SK-N-SH (cell line): ENCODE results near the gene CDK14. TPM values are rescaled to one million over a fixed set of nuclear protein-coding genes. Genes with fewer than 3 reads are reported as not detected.

Experiments
- CTCF ChIA-PET: fragments of 300-600, 350-600 bp; formaldehyde crosslinking; extraction: SDS; loops from one replicate; lab custom pipeline; 2021; lab: Yijun Ruan, JAX
- POLR2A ChIA-PET: fragments of 350-600 bp; sonication (Branson Sonifier 250); formaldehyde crosslinking; extraction: SDS; loops from one replicate; lab custom pipeline; 2020; ENCODE audit warnings: antibody characterized with exemption, inconsistent platforms; lab: Yijun Ruan, JAX
- DNase-seq: peaks from one replicate; pipeline ENCODE4 v3.0.0; 2012
- H2AFZ ChIP-seq: fragments of 200-600 bp; sonication (generic); 2 replicates; pipeline ENCODE4 v1.8.1; 2016; ENCODE audit warnings: antibody characterized with exemption, mild to moderate bottlenecking, low read depth
- H3F3A ChIP-seq: fragments of 200-600 bp; sonication (generic); replicated peaks from 2 replicates; pipeline ENCODE3; 2016; ENCODE audit warnings: antibody characterized with exemption, mild to moderate bottlenecking; ENCODE audit not compliant: insufficient read depth
- H3K27ac ChIP-seq, 2 experiments: fragments of 200-500 bp in 1 of 2; fragments of 200-600 bp in 1 of 2; sonication (Bioruptor generic) in 1 of 2; sonication (generic), shearing (Covaris generic) in 1 of 2; 2 replicates each; pipeline versions ENCODE4 v1.5.1 to v1.6.1; 2014 to 2016; ENCODE audit warnings: low read depth in 2 of 2, inconsistent platforms in 1 of 2, low read length in 1 of 2, mild to moderate bottlenecking in 1 of 2, mixed read lengths in 1 of 2
- H3K27me3 ChIP-seq: fragments of 200-600 bp; sonication (generic), shearing (Covaris generic); 2 replicates; pipeline ENCODE4 v1.6.1; 2016; ENCODE audit warnings: mixed run types; ENCODE audit not compliant: insufficient read depth
- H3K36me3 ChIP-seq, 2 experiments: fragments of 200-500 bp in 1 of 2; fragments of 200-600 bp in 1 of 2; sonication (Bioruptor generic) in 1 of 2; sonication (generic) in 1 of 2; replicated peaks in 1 of 2; 2 replicates each; pipeline versions ENCODE3 to v1.5.1; 2014 to 2016; ENCODE audit warnings: low read length in 1 of 2, mild to moderate bottlenecking in 1 of 2; ENCODE audit not compliant: insufficient read depth in 2 of 2, control insufficient read depth in 1 of 2
- H3K4me1 ChIP-seq, 2 experiments: fragments of 200-500 bp in 1 of 2; fragments of 200-600 bp in 1 of 2; sonication (Bioruptor generic) in 1 of 2; sonication (generic), shearing (Covaris generic) in 1 of 2; 2 replicates each; pipeline versions ENCODE4 v1.5.1 to v1.6.1; 2014 to 2016; ENCODE audit warnings: low read depth in 1 of 2, low read length in 1 of 2, mixed run types in 1 of 2; ENCODE audit not compliant: insufficient read depth in 2 of 2, control insufficient read depth in 1 of 2
- H3K4me2 ChIP-seq: fragments of 200-600 bp; sonication (generic), shearing (Covaris generic); 2 replicates; pipeline ENCODE4 v1.6.1; 2017; ENCODE audit warnings: mixed run types
- H3K4me3 ChIP-seq, 2 experiments: fragments of 200-500 bp in 1 of 2; fragments of 200-600 bp in 1 of 2; sonication (Bioruptor generic) in 1 of 2; sonication (generic), shearing (Covaris generic) in 1 of 2; 2 replicates each; pipeline versions ENCODE4 v1.5.1 to v1.8.1; 2014 to 2016; ENCODE audit warnings: low read depth in 2 of 2, inconsistent platforms in 1 of 2, low read length in 1 of 2, mild to moderate bottlenecking in 1 of 2, mixed read lengths in 1 of 2, moderate library complexity in 1 of 2
- H3K79me2 ChIP-seq: fragments of 200-600 bp; sonication (generic); 2 replicates; pipeline ENCODE4 v1.8.1; 2017; ENCODE audit warnings: mild to moderate bottlenecking; ENCODE audit not compliant: insufficient read depth
- H3K9ac ChIP-seq: fragments of 200-600 bp; sonication (generic); 2 replicates; pipeline ENCODE4 v1.6.1; 2017; ENCODE audit warnings: mixed run types
- H3K9me2 ChIP-seq: fragments of 200-600 bp; sonication (generic); 2 replicates; pipeline ENCODE4 v1.6.1; 2017; ENCODE audit warnings: mixed run types
- H3K9me3 ChIP-seq: fragments of 200-600 bp; sonication (generic); 2 replicates; pipeline ENCODE4 v1.6.1; 2017; ENCODE audit warnings: mixed run types, mild to moderate bottlenecking, moderate library complexity
- H4K20me1 ChIP-seq: fragments of 200-600 bp; sonication (generic); 2 replicates; pipeline ENCODE4 v1.6.1; 2017; ENCODE audit warnings: mild to moderate bottlenecking, mixed run types; ENCODE audit not compliant: insufficient read depth
- ELF1 ChIP-seq: IDR thresholded peaks from 2 replicates; pipeline ENCODE4 v1.4.0; 2012
- EP300 ChIP-seq, 2 experiments: IDR thresholded peaks; 2 replicates each; pipeline versions ENCODE4 v1.4.0 to v1.6.1; 2012; ENCODE audit warnings: borderline replicate concordance in 1 of 2, low read depth in 1 of 2, low read length in 1 of 2
- FOSL2 ChIP-seq: IDR thresholded peaks from 2 replicates; pipeline ENCODE4 v1.4.0; 2012; ENCODE audit warnings: low read depth, mild to moderate bottlenecking, moderate library complexity, borderline replicate concordance
- FOXM1 ChIP-seq: IDR thresholded peaks from 2 replicates; pipeline ENCODE4 v1.4.0; 2012; ENCODE audit warnings: low read depth, mild to moderate bottlenecking
- JUND ChIP-seq: IDR thresholded peaks from 2 replicates; pipeline ENCODE4 v1.4.0; 2012
- MEF2A ChIP-seq: IDR thresholded peaks from 2 replicates; pipeline ENCODE4 v1.4.0; 2012; ENCODE audit warnings: low read depth, borderline replicate concordance
- NFIC ChIP-seq: IDR thresholded peaks from 2 replicates; pipeline ENCODE4 v1.4.0; 2012; ENCODE audit warnings: borderline replicate concordance
- NRF1 ChIP-seq: IDR thresholded peaks from 2 replicates; pipeline ENCODE4 v1.6.1; 2012; ENCODE audit warnings: low read depth, mild to moderate bottlenecking, low read length
- POLR2AphosphoS5 ChIP-seq: IDR thresholded peaks from 2 replicates; pipeline ENCODE4 v1.6.1; 2012; ENCODE audit warnings: low read depth, low read length
- RAD21 ChIP-seq: IDR thresholded peaks from 2 replicates; pipeline ENCODE4 v1.6.1; 2012; ENCODE audit warnings: mild to moderate bottlenecking, low read length
- RXRA ChIP-seq: IDR thresholded peaks from 2 replicates; pipeline ENCODE4 v1.4.0; 2012; ENCODE audit warnings: low read depth, mild to moderate bottlenecking, borderline replicate concordance
- SIN3A ChIP-seq: IDR thresholded peaks from 2 replicates; pipeline ENCODE4 v1.6.1; 2012; ENCODE audit warnings: low read depth, mild to moderate bottlenecking, low read length, moderate library complexity, borderline replicate concordance
- TAF1 ChIP-seq: IDR thresholded peaks from 2 replicates; pipeline ENCODE4 v1.6.1; 2012; ENCODE audit warnings: low read depth, mild to moderate bottlenecking, low read length, moderate library complexity, borderline replicate concordance
- TCF12 ChIP-seq: IDR thresholded peaks from 2 replicates; pipeline ENCODE4 v1.4.0; 2012
- TEAD4 ChIP-seq: IDR thresholded peaks from 2 replicates; pipeline ENCODE4 v1.4.0; 2012; ENCODE audit warnings: mild to moderate bottlenecking, borderline replicate concordance; ENCODE audit not compliant: insufficient read depth
- WGBS: methylation state at CpG from one replicate; pipeline ENCODE4 v1.1.6; 2017; ENCODE audit warnings: low lambda C conversion rate; 5-methylcytosine and 5-hydroxymethylcytosine counted together
- polyA plus RNA-seq, 3 experiments: library from polyadenylated mRNA; depleted of rRNA; stranded (reverse); fragments of >200 nt; gene quantifications; 2 replicates each; pipeline ENCODE4 v1.2.3, GENCODE V29; 2012
- TF ChIP-seq, protein P1 (sequence below): fragments of 150-350 bp; IDR thresholded peaks from 2 replicates; pipeline ENCODE4 v1.6.1; 2017; ENCODE audit warnings: antibody characterized with exemption, low read length, low read depth, borderline replicate concordance
- TF ChIP-seq, protein P2 (sequence below): IDR thresholded peaks from 2 replicates; pipeline ENCODE4 v1.4.0; 2012; ENCODE audit warnings: low read depth, borderline replicate concordance
- TF ChIP-seq, protein P3 (sequence below): fragments of 200-600 bp; sonication (generic); IDR thresholded peaks from 2 replicates; pipeline ENCODE4 v1.6.1; 2017; ENCODE audit warnings: antibody characterized with exemption, mild to moderate bottlenecking, moderate library complexity
- TF ChIP-seq, protein P4 (sequence below): fragments of 150-350 bp; IDR thresholded peaks from 2 replicates; pipeline ENCODE4 v1.6.1; 2016; ENCODE audit warnings: mild to moderate bottlenecking, low read depth, low read length
- TF ChIP-seq, protein P5 (sequence below): IDR thresholded peaks from 2 replicates; pipeline ENCODE4; 2012

Gene CDK14
- polyA plus RNA-seq, 1 of the 3 experiments (the other 2 are of a cell fraction): 13.9 TPM

DNA sequence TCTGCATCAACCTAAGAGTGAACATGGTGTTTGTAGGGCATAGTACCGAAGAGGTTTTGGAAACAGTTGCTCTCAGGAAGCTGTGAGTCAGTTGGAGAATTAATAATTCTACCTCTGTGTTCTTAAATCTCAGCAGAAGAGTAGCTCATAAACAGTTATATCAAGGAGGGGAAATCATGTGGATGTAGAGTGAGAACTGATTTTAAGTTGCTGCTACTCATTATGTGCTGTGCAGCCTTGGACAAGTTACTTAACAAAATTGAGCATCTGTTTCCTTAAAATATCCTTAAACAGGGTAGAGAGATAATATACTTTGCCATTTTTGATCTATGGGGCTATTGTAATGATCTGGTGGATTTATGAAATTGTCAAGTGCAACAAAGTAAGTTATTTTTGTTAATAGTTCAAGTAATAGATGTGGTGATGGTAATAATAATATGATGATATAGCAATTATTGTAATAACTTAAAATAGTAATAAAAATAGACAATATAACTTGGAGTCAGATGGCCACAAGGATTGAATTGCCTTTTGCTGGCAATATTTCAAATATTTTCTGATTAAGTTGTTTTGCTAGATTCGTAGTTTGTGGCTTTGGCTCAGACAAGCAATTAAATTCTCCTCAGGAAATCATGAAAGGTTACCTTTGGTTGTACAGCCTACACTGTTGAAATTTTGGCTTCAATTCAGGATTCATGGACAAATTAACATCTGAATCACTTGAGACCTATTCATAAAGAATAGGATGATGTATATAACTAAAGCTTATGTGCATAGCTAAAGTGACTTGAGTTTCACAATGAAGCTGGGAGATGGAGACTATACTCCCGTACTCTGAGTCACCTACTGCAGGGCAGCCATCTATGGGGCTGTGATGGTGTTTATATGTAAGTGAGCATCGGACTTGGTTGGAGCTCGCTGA is 228.5 kb downstream of the CDK14 start (continued):
- TF ChIP-seq, protein P1, sequence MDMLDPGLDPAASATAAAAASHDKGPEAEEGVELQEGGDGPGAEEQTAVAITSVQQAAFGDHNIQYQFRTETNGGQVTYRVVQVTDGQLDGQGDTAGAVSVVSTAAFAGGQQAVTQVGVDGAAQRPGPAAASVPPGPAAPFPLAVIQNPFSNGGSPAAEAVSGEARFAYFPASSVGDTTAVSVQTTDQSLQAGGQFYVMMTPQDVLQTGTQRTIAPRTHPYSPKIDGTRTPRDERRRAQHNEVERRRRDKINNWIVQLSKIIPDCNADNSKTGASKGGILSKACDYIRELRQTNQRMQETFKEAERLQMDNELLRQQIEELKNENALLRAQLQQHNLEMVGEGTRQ: no peak
- TF ChIP-seq, protein P2, sequence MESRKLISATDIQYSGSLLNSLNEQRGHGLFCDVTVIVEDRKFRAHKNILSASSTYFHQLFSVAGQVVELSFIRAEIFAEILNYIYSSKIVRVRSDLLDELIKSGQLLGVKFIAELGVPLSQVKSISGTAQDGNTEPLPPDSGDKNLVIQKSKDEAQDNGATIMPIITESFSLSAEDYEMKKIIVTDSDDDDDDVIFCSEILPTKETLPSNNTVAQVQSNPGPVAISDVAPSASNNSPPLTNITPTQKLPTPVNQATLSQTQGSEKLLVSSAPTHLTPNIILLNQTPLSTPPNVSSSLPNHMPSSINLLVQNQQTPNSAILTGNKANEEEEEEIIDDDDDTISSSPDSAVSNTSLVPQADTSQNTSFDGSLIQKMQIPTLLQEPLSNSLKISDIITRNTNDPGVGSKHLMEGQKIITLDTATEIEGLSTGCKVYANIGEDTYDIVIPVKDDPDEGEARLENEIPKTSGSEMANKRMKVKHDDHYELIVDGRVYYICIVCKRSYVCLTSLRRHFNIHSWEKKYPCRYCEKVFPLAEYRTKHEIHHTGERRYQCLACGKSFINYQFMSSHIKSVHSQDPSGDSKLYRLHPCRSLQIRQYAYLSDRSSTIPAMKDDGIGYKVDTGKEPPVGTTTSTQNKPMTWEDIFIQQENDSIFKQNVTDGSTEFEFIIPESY: no peak; the same call in 1 of the 2 replicates
- TF ChIP-seq RAD21 (no peak), TAF1 (no peak), POLR2AphosphoS5 (peak; percentile 85), EP300 (IDR thresholded peaks at IDR 0.05; ENCODE audit: borderline replicate concordance in 1 of 2, low read depth in 1 of 2, low read length in 1 of 2) (peak; percentile 66 to 99; a peak in 3 of 4 replicates)
- TF ChIP-seq, protein P3, sequence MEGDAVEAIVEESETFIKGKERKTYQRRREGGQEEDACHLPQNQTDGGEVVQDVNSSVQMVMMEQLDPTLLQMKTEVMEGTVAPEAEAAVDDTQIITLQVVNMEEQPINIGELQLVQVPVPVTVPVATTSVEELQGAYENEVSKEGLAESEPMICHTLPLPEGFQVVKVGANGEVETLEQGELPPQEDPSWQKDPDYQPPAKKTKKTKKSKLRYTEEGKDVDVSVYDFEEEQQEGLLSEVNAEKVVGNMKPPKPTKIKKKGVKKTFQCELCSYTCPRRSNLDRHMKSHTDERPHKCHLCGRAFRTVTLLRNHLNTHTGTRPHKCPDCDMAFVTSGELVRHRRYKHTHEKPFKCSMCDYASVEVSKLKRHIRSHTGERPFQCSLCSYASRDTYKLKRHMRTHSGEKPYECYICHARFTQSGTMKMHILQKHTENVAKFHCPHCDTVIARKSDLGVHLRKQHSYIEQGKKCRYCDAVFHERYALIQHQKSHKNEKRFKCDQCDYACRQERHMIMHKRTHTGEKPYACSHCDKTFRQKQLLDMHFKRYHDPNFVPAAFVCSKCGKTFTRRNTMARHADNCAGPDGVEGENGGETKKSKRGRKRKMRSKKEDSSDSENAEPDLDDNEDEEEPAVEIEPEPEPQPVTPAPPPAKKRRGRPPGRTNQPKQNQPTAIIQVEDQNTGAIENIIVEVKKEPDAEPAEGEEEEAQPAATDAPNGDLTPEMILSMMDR: no peak

DNA sequence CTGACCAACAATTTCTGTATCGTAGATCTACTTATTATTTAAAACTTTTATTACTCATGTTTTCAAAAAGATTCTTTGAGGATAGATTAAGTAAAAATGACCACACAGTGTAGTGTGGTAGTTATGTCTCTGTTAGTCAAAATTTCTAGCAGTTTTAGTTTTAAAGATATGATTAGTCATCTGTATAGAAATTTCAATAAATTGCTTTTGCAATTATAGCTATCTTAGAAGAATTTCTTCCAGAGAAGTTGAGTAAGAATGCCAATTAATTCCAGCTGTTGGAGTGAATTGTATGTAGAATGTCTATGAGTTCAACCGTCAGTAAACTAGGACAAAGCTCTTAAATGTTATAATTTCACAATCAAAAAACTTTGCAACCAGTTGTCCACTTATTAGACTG is 229.7 kb downstream of the CDK14 start:
- no peak overlapping the region; the same call in 1 of the 2 replicates for H3K9ac ChIP-seq
- no peaks in the 10 kb centered on the region for H4K20me1 ChIP-seq
- peaks cover 0 to 18% of the 10 kb centered on the region in 2 experiments for H3K36me3 ChIP-seq
- CTCF ChIA-PET: interaction anchor here (1.5 kb wide), 1 partner anchor 208 kb away, joined by 4 read pairs; no protein-coding TSS in a partner anchor
- no peak overlapping the region for H2AFZ ChIP-seq
- peak overlapping the region; percentile 35; the same call in 1 of the 2 replicates for H3K4me2 ChIP-seq
- H3K27me3 ChIP-seq: no peaks in the 10 kb centered on the region
- no peak overlapping the region for H3K4me3 ChIP-seq
- TF ChIP-seq RXRA: peak; percentile 72
- peak; percentile 96; the same call in 1 of the 2 replicates for TF ChIP-seq FOXM1
- peak; percentile 83 for TF ChIP-seq MEF2A
- TF ChIP-seq RAD21: no peak
- TF ChIP-seq NRF1: no peak
- TF ChIP-seq, protein P4, sequence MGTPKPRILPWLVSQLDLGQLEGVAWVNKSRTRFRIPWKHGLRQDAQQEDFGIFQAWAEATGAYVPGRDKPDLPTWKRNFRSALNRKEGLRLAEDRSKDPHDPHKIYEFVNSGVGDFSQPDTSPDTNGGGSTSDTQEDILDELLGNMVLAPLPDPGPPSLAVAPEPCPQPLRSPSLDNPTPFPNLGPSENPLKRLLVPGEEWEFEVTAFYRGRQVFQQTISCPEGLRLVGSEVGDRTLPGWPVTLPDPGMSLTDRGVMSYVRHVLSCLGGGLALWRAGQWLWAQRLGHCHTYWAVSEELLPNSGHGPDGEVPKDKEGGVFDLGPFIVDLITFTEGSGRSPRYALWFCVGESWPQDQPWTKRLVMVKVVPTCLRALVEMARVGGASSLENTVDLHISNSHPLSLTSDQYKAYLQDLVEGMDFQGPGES: no peak
- no peak for TF ChIP-seq TAF1
- TF ChIP-seq SIN3A: no peak
- TF ChIP-seq NFIC: peak; percentile 91
- TF ChIP-seq EP300 (IDR thresholded peaks at IDR 0.05; ENCODE audit: borderline replicate concordance in 1 of 2, low read depth in 1 of 2, low read length in 1 of 2): peak; percentile 30 to 98; a peak in 2 of 4 replicates
- TF ChIP-seq, protein P5, sequence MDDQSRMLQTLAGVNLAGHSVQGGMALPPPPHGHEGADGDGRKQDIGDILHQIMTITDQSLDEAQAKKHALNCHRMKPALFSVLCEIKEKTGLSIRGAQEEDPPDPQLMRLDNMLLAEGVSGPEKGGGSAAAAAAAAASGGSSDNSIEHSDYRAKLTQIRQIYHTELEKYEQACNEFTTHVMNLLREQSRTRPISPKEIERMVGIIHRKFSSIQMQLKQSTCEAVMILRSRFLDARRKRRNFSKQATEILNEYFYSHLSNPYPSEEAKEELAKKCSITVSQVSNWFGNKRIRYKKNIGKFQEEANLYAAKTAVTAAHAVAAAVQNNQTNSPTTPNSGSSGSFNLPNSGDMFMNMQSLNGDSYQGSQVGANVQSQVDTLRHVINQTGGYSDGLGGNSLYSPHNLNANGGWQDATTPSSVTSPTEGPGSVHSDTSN: peak; percentile 89
- TF ChIP-seq JUND: peak; percentile 88
- TF ChIP-seq POLR2AphosphoS5: peak; percentile 63; the same call in 1 of the 2 replicates
- peak; percentile 83 for TF ChIP-seq FOSL2
- peak; percentile 17; the same call in 1 of the 2 replicates for TF ChIP-seq ELF1
- peak; percentile 99 for TF ChIP-seq TCF12
- TF ChIP-seq TEAD4: peak; percentile 96
- TF ChIP-seq, all 33 proteins: peak for 12
- no peak for DNase-seq
- Histone ChIP-seq H3K27ac (peak overlapping the region in 1 of 2 experiments; percentile 99; a peak in 3 of 4 replicates), H3K9me2 (no peaks in the 10 kb centered on the region), H3F3A (peaks cover 50% of the 10 kb centered on the region), H3K4me1 (peaks cover 0 to 26% of the 10 kb centered on the region in 2 experiments), H3K9me3 (no peaks in the 10 kb centered on the region), H3K79me2 (peaks cover 32% of the 10 kb centered on the region)
- 15% methylated on average over 2 of the region's 2 CpGs for whole genome bisulfite sequencing
- POLR2A ChIA-PET: no interaction called here
